GM12801 (cell line): ENCODE data around the gene SEC16A.

Experiments used
- CTCF ChIP-seq: IDR thresholded peaks from one replicate; pipeline ENCODE4 v1.5.1; 2011; ENCODE audit warnings: control low read depth; ENCODE audit not compliant: insufficient read length; ENCODE audit errors: extremely low read depth

The SEC16A gene

GRCh38 chr9:136430588-136431234 is 52.1 kb downstream of the SEC16A start:
- no peak for TF ChIP-seq CTCF

GRCh38 chr9:136429683-136430491 is 53.0 kb downstream of the SEC16A start:
- TF ChIP-seq CTCF = no peak

- TF ChIP-seq CTCF = no peak
These were observed 53.7 kb downstream of the SEC16A start for GRCh38 chr9:136429075-136429628.

- TF ChIP-seq CTCF = no peak
These were observed 56.1 kb downstream of the SEC16A start for GRCh38 chr9:136426787-136427186.

- TF ChIP-seq CTCF = no peak
These were observed 58.0 kb downstream of the SEC16A start for GRCh38 chr9:136424750-136425362.

GRCh38 chr9:136423432-136424146 is 59.3 kb downstream of the SEC16A start:
- no peak for TF ChIP-seq CTCF

- no peak for TF ChIP-seq CTCF
These were observed 60.0 kb downstream of the SEC16A start for GRCh38 chr9:136422876-136423275.
